ENCODE data around the gene GIMAP6. TPM values are rescaled to one million over a fixed set of nuclear protein-coding genes. Genes with fewer than 3 reads are reported as not detected.

The GIMAP6 gene
- 136 and 201 TPM in 2 replicates for total RNA-seq

GRCh38 chr7:150631866-150632864 is at the start of gene GIMAP6:
TSS of gene GIMAP6 (minus strand) at chr7:150632385. CDS start at chr7:150630142, 2,243 bp downstream.

Other genes with a start within 250 kb of the GIMAP6 start
- 74.8 and 102 TPM in 2 replicates for gene GIMAP8, start 181.8 kb downstream of the GIMAP6 start, total RNA-seq
- 41.2 and 88.9 TPM in 2 replicates for gene GIMAP7, start 117.5 kb downstream of the GIMAP6 start, total RNA-seq
- gene GIMAP4, start 65.0 kb downstream of the GIMAP6 start, total RNA-seq, result 131 and 293 TPM in 2 replicates
- 43.5 and 77.4 TPM in 2 replicates for gene GIMAP2, start 53.3 kb upstream of the GIMAP6 start, total RNA-seq
- gene GIMAP1, start 84.2 kb upstream of the GIMAP6 start, total RNA-seq, result 11.1 and 26.7 TPM in 2 replicates
- 128 and 150 TPM in 2 replicates for gene GIMAP5, start 105.0 kb upstream of the GIMAP6 start, total RNA-seq
- not detected in 2 replicates for gene TMEM176B, start 168.0 kb upstream of the GIMAP6 start, total RNA-seq
- gene TMEM176A, start 168.4 kb upstream of the GIMAP6 start, total RNA-seq, result 0.25 TPM in 1 of 2 replicates, not detected in the other
- gene AOC1, start 220.1 kb upstream of the GIMAP6 start, total RNA-seq, result not detected in 2 replicates

All from bladder microvascular endothelial cell (primary cell).